HL-60 (cell line): ENCODE data around the gene JRKL.

Source experiments
- DNase-seq, 2 experiments: peaks; one replicate each; pipeline ENCODE4 v3.0.0-alpha.2; 2010 to 2020; ENCODE audit warnings: low read depth in 1 of 2, low spot score in 1 of 2
- H3K27ac ChIP-seq: fragments of 250-450 bp; sonication (Bioruptor Pico); replicated peaks from 2 replicates; pipeline ENCODE4 v1.5.1; 2020; ENCODE audit warnings: mild to moderate bottlenecking, moderate library complexity
- H3K27me3 ChIP-seq: fragments of 250-450 bp; sonication (Bioruptor Pico); 2 replicates; pipeline ENCODE4 v1.5.1; 2021; ENCODE audit warnings: mild to moderate bottlenecking, moderate library complexity; ENCODE audit not compliant: insufficient read depth, poor library complexity, severe bottlenecking
- H3K4me3 ChIP-seq: replicated peaks from 2 replicates; pipeline ENCODE4 v1.5.1; 2011; ENCODE audit warnings: mild to moderate bottlenecking, control low read depth, low read length; ENCODE audit not compliant: insufficient read depth
- CTCF ChIP-seq: IDR thresholded peaks from one replicate; pipeline ENCODE4 v1.5.1; 2011; ENCODE audit warnings: low read length, control low read depth, inconsistent platforms; ENCODE audit not compliant: insufficient read depth
- GABPA ChIP-seq: IDR thresholded peaks from 2 replicates; pipeline ENCODE4 v1.6.1; 2012; ENCODE audit warnings: low read depth
- POLR2AphosphoS5 ChIP-seq: IDR thresholded peaks from 2 replicates; pipeline ENCODE4 v1.6.1; 2012; ENCODE audit warnings: low read depth
- REST ChIP-seq: IDR thresholded peaks from 2 replicates; pipeline ENCODE4 v1.6.1; 2012; ENCODE audit warnings: low read depth; ENCODE audit not compliant: insufficient replicate concordance
- SPI1 ChIP-seq: IDR thresholded peaks from 2 replicates; pipeline ENCODE4 v1.6.1; 2012; ENCODE audit warnings: low read depth, mild to moderate bottlenecking, borderline replicate concordance

Gene JRKL

GRCh38 chr11:96388891-96389719 is 708 bp upstream of the JRKL start:
- no peak for DNase-seq
- Histone ChIP-seq H3K27ac (peak overlapping the region; percentile 81), H3K4me3 (peak overlapping the region; percentile 98), H3K27me3 (no peaks in the 10 kb centered on the region)
- TF ChIP-seq SPI1 = no peak
- TF ChIP-seq POLR2AphosphoS5 = no peak
- no peak for TF ChIP-seq REST
- TF ChIP-seq CTCF = no peak
- TF ChIP-seq GABPA = no peak

- Histone ChIP-seq H3K4me3 (peak overlapping the region; percentile 98), H3K27me3 (no peaks in the 10 kb centered on the region), H3K27ac (peak overlapping the region; percentile 81)
- TF ChIP-seq REST (no peak), GABPA (no peak), CTCF (no peak), POLR2AphosphoS5 (no peak), SPI1 (no peak)
- no peak for DNase-seq
Observed at GRCh38 chr11:96390488-96390792, 627 bp downstream of the JRKL start.

- no peak overlapping the region for H3K4me3 ChIP-seq
- DNase-seq = no peak
- TF ChIP-seq POLR2AphosphoS5 (no peak), CTCF (no peak), SPI1 (no peak), REST (no peak), GABPA (no peak)
- no peak overlapping the region for H3K27ac ChIP-seq
- no peaks in the 10 kb centered on the region for H3K27me3 ChIP-seq
Observed at GRCh38 chr11:96391698-96392307, 2.0 kb downstream of the JRKL start.
